Smooth muscle cell of trachea (primary cell): ENCODE data around the gene MYCBPAP. TPM values are rescaled to one million over a fixed set of nuclear protein-coding genes. Genes with fewer than 3 reads are reported as not detected.

Source experiments
- total RNA-seq: library from RNA; depleted of rRNA; stranded (reverse); fragments of >200 nt; gene quantifications from 2 replicates; pipeline ENCODE4 v1.2.1, GENCODE V29; 2014

Gene MYCBPAP, protein sequence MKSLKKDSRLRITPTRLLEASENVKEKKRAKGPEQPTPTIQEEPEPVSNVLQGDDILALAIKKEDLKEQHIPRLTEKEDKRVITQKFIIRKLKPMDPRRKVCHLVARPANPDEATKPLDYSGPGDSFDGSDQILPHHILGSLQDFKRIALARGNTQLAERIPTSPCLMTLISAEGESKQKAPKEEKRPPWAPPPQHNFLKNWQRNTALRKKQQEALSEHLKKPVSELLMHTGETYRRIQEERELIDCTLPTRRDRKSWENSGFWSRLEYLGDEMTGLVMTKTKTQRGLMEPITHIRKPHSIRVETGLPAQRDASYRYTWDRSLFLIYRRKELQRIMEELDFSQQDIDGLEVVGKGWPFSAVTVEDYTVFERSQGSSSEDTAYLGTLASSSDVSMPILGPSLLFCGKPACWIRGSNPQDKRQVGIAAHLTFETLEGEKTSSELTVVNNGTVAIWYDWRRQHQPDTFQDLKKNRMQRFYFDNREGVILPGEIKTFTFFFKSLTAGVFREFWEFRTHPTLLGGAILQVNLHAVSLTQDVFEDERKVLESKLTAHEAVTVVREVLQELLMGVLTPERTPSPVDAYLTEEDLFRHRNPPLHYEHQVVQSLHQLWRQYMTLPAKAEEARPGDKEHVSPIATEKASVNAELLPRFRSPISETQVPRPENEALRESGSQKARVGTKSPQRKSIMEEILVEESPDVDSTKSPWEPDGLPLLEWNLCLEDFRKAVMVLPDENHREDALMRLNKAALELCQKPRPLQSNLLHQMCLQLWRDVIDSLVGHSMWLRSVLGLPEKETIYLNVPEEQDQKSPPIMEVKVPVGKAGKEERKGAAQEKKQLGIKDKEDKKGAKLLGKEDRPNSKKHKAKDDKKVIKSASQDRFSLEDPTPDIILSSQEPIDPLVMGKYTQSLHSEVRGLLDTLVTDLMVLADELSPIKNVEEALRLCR
- total RNA-seq: 1.5 and 2.8 TPM in 2 replicates

DNA sequence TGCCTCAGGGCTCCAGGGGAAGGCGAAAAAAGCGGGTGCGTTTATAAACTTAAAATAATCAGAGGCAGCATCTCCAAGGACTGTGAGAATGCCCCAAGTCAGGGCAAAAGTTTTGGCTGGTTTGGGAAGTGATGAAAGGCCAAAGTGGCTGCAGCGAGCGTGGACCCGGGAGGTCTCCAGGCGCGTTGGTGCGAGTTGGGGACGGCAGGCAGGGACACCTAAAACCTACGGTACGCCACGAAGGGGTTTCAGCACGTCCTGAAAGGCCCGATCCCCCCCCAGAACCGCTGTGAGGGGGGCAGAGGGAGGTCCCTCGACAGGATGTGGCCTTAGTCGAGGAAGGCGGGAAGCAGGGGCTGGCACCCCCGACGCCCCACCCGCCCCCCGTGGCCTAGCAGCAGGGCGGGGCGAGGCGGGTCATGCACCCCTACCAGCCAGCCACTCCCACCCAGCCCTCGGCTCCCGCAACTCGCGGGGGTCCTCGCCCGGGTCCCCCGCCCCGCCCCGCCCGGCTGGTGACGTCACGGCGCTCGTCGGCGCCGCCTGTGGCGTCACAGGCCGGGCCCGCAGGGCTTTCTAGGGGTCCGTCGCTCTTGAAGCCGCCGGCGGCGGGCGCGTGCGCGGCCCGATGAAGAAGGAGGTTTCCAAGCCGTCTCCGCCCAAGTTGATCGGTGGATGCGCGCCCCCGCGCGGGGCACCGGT lies at the start of gene MYCBPAP:
TSS of gene MYCBPAP (plus strand) at position 569 of the 702 bp plus-strand sequence. CDS start 236 bp downstream, outside the sequence.

DNA sequence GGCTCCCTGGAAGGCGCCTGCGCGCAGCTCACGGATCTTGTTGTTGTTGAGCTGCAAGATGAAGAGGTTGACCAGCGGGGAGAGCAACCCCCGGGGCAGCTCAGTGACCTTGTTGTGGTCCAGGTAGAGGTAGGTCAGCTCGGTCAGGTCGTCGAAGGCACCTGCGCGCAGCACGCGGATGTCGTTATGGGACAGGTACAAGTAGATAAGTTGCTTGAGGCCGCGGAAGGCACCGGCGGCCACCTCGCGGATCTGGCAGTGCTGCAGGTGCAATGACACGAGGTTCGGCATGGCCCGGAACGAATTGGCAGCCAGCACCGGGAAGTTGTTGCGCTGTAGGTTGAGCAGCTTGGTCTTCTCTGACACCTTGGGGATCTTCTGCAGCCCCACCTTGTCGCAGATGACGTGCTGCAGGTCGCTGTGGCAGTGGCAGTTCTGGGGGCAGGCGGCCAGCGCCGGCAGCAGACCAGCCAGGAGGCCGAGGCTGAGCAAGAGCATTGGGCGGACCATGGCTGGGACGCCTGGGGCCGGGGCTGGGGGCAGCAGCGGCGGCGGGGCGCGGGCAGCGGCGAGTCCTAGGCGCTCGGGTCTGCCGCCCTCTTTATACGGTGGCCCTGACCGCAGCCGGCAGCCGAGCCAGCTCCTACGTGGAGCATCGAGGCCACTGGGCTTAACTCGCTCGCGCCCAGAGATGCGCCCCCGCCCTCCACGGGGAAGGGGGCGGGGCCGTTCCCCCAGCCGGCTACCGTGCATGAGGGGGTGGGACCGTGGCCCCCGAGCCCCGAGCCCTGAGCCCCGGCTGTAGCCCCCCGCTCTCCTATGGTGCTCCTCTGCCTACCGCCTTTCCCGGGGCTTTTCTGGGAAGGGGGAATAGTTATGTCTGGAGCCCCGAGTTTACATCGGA lies 39.7 kb upstream of the MYCBPAP start, which contains the start of gene CHAD:
TSS of gene CHAD (minus strand) at position 577 of the 904 bp plus-strand sequence. CDS start at position 510, 67 bp downstream.

DNA sequence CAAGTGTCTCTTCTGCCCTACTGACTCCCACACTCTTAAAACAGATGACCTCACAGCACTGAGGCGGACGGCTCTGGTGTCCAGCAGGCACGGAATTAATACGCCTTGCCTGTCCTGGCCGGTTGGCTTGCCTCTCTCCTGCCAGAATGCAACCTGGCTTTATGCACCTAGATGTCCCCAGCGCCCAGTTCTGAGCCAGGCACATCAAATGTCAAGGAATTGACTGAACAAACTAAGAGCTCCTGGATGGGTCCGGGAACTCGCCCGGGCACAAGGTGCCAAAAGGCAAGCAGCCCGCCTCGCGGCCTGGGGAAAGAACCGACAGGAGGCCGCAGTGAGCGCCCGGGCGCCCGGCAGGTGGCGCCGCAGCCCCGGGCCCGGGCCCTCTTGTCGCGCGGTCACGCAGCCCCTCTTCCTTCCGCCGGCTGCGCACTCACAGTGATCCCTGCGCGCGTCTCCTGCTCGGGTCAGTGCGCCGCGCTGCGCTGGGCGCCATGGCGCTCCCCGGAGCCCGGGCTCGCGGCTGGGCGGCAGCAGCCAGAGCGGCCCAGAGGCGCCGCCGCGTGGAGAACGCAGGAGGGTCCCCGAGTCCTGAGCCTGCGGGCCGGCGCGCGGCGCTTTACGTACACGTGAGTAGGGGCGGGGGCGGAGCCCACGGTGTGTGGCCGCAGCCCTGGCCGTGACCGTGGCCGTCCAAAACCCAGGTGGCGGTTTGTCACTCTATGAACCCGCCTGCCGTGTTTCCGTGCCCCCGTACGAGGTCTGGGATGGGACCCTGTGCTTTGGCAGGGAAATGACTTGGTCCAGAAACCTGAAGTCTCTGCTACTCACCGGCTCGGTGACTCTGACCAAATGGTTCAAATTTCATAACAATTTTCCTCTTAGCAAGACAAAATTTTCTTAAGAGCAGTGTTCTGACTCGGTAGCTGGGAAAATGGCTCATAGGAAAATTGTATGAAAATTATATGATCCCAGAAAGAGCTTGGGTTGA lies 29.6 kb upstream of the MYCBPAP start, which contains the start of gene RSAD1:
TSS of gene RSAD1 (plus strand) at position 470 of the 991 bp plus-strand sequence. CDS start at position 495, 25 bp downstream.

DNA sequence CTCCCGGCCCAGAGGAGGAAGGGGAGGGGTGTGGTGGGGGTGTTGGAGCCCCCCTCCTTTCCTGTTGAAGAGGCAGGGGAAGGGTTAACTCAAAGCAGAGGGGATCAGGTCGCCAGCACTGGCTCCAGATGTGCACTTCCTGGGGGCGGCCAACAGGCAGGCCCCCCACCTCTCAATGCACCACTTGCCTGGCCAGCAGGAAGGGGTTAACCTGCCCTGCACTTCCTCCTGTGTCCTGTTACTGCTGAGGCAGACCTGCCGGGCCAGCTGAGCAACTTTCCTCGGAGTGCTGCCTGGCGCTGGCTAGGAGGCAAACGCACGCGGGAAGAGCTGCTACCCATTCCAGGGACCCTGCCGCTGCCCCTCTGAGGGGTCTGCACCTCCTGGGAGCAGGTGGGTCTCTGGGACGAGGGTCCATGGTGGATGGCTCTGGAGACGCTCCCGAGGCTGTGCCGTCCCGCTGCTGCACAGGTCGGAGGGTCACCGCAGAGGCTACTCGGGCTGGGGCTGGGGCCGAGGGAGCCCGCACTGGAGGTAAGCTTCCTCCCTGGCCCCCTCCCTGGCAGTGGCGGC lies 24.3 kb downstream of the MYCBPAP start, which contains the start of gene EPN3:
TSS of gene EPN3 (plus strand) at position 284 of the 573 bp plus-strand sequence. CDS start 3,822 bp downstream, outside the sequence.

DNA sequence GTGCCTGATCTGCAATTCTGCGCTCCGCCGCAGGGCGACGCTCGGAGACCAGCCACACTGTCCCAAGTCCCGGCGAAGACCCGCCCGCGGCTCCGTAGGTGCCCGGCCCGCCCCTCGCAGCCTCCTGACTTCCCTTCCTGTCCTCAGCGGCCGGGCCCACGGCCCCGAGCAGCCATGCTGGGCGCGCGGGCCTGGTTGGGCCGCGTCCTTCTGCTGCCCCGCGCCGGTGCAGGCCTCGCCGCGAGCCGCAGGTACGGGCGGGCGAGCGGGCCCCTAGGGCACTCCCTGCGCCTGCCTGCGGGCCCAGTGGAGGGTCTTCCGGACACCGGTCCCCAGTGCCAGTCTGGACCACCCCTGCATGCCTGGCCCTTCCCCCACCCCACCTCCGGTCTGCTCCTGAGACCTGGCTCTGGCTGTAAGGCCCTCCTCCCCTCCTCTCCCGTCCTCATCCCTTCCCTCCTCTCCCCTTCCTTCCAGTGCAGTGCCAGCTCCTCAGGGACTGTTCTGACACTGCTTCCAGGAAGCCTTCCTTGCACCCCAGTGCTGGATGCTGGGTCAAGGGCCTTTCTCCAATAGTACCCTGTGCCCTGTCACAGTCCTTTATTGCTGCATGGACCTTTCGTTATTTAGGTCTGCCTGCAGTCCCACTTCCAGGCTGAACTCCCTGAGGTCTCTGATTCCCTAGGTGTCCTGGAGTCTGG lies 38.9 kb downstream of the MYCBPAP start, which contains the start of gene SPATA20:
TSS of gene SPATA20 (plus strand) at position 140 of the 701 bp plus-strand sequence. CDS start at position 175, 35 bp downstream.

DNA sequence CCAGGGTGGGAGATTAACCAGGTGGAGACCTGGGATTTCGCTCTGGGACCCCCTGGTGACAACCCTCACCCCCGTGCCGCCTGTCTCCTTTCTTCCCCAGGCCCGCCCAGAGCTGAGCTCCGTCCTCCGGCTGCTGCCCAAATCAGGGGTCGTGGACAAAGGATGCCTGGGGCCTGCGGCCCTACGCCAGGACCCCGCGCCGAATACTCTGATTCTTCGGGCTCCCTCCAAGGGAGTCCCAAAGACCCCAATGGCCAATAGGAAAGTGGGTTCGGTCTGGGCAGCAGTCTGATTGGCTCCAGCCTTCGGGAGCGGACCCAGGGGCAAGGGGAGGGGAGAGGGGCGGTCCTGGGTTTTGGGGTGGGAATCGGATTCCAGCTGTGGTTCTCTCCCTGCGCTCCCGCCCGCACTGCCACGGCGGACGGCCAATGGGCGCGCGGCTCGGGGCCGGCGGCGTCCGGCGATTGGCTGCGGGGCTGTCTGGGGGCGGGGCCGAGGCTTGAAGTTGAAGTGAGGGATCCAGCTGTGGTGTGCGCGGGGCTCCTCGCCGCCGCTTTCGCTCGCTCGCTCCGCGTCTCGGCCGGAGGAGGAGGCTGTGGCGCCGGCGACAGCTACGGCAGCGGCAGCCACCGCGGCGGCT lies 52.1 kb downstream of the MYCBPAP start, which contains the start of gene CACNA1G:
TSS of gene CACNA1G (plus strand) at position 531 of the 640 bp plus-strand sequence. CDS start 745 bp downstream, outside the sequence.

Other genes with a start within 250 kb of the MYCBPAP start
- gene TMEM92, start 234.0 kb upstream of the MYCBPAP start, total RNA-seq: under 0.01 TPM in 2 replicates
- 55.4 and 76.3 TPM in 2 replicates for gene XYLT2, start 162.3 kb upstream of the MYCBPAP start, total RNA-seq
- gene MRPL27, start 135.3 kb upstream of the MYCBPAP start, total RNA-seq: 28.4 and 76.8 TPM in 2 replicates
- gene EME1, start 135.2 kb upstream of the MYCBPAP start, total RNA-seq: 0.33 and 10.9 TPM in 2 replicates
- gene LRRC59, start 110.9 kb upstream of the MYCBPAP start, total RNA-seq: 142 and 176 TPM in 2 replicates
- gene ACSF2, start 82.2 kb upstream of the MYCBPAP start, total RNA-seq: 27.6 and 62.0 TPM in 2 replicates
- not detected in 2 replicates for gene CHAD, start 39.6 kb upstream of the MYCBPAP start, total RNA-seq
- 20.5 and 24.0 TPM in 2 replicates for gene RSAD1, start 29.6 kb upstream of the MYCBPAP start, total RNA-seq
- gene EPN3, start 24.3 kb downstream of the MYCBPAP start, total RNA-seq: under 0.01 TPM in 1 of 2 replicates, not detected in the other
- 90.5 and 141 TPM in 2 replicates for gene SPATA20, start 38.7 kb downstream of the MYCBPAP start, total RNA-seq
- gene CACNA1G, start 52.3 kb downstream of the MYCBPAP start, total RNA-seq: 0.87 and 1.7 TPM in 2 replicates
- gene ABCC3, start 126.4 kb downstream of the MYCBPAP start, total RNA-seq: 9.7 and 21.2 TPM in 2 replicates
- gene ANKRD40, start 199.5 kb downstream of the MYCBPAP start, total RNA-seq: 33.2 and 34.8 TPM in 2 replicates
- gene LUC7L3, start 211.2 kb downstream of the MYCBPAP start, total RNA-seq: 21.2 and 29.5 TPM in 2 replicates